Keratinocyte (primary cell): ENCODE results near the gene DEPDC5. TPM values are rescaled to one million over a fixed set of nuclear protein-coding genes. Genes with fewer than 3 reads are reported as not detected.

Experiments
- DNase-seq: peaks from one replicate; pipeline ENCODE4 v3.0.0-alpha.2; 2011; ENCODE audit warnings: low read depth, missing footprints, low spot score
- FAIRE-seq: peaks from 2 replicates; lab custom pipeline; 2011; peaks lifted over from hg19 to GRCh38; lab: Jason Lieb, UNC
- H2AFZ ChIP-seq: 2 replicates; pipeline ENCODE4 v1.6.0; 2012; ENCODE audit warnings: low read length, control low read depth, inconsistent platforms; ENCODE audit not compliant: control insufficient read depth
- H3K27ac ChIP-seq: 2 replicates; pipeline ENCODE4 v1.5.1; 2011; ENCODE audit warnings: low read length; ENCODE audit not compliant: control insufficient read depth, insufficient read depth
- H3K27me3 ChIP-seq: 3 replicates; pipeline ENCODE4 v1.6.0; 2011; ENCODE audit warnings: low read length; ENCODE audit not compliant: control insufficient read depth, insufficient read depth; ENCODE audit errors: extremely low read depth
- H3K36me3 ChIP-seq, 2 experiments: 2 replicates in 1 of 2; 3 replicates in 1 of 2; pipeline ENCODE4 v1.5.1; 2011; ENCODE audit warnings: low read length in 2 of 2, mild to moderate bottlenecking in 1 of 2; ENCODE audit not compliant: control insufficient read depth in 2 of 2, insufficient read depth in 2 of 2; ENCODE audit errors: extremely low read depth in 1 of 2
- H3K4me1 ChIP-seq: 3 replicates; pipeline ENCODE4 v1.5.1; 2011; ENCODE audit warnings: low read length; ENCODE audit not compliant: control insufficient read depth, insufficient read depth; ENCODE audit errors: extremely low read depth
- H3K4me2 ChIP-seq: 3 replicates; pipeline ENCODE4 v1.6.0; 2011; ENCODE audit warnings: low read depth, low read length; ENCODE audit not compliant: control insufficient read depth, insufficient read depth; ENCODE audit errors: extremely low read depth
- H3K4me3 ChIP-seq, 3 experiments: fragments of 200-600 bp in 1 of 3; sonication (generic) in 1 of 3; 2 replicates in 2 of 3; 3 replicates in 1 of 3; pipeline ENCODE4 v1.5.1; 2011 to 2016; ENCODE audit warnings: low read length in 3 of 3, mild to moderate bottlenecking in 3 of 3, control low read depth in 2 of 3, inconsistent platforms in 1 of 3, low read depth in 1 of 3, mixed read lengths in 1 of 3, mixed run types in 1 of 3, moderate library complexity in 1 of 3; ENCODE audit not compliant: control insufficient read depth in 2 of 3, insufficient read depth in 2 of 3; ENCODE audit errors: extremely low read depth in 1 of 3
- H3K79me2 ChIP-seq: 2 replicates; pipeline ENCODE4 v1.6.0; 2012; ENCODE audit warnings: low read length; ENCODE audit not compliant: control insufficient read depth, insufficient read depth
- H3K9ac ChIP-seq: 3 replicates; pipeline ENCODE4 v1.6.0; 2011; ENCODE audit warnings: low read length; ENCODE audit not compliant: control insufficient read depth, insufficient read depth; ENCODE audit errors: extremely low read depth
- H3K9me1 ChIP-seq: 3 replicates; pipeline ENCODE4 v1.6.0; 2011; ENCODE audit warnings: low read length; ENCODE audit not compliant: control insufficient read depth, insufficient read depth; ENCODE audit errors: extremely low read depth
- H3K9me3 ChIP-seq: 2 replicates; pipeline ENCODE4 v1.5.1; 2012; ENCODE audit warnings: low read depth, low read length; ENCODE audit not compliant: control insufficient read depth
- H4K20me1 ChIP-seq: 3 replicates; pipeline ENCODE4 v1.6.0; 2011; ENCODE audit warnings: low read length; ENCODE audit not compliant: control insufficient read depth, insufficient read depth; ENCODE audit errors: extremely low read depth
- EZH2 ChIP-seq: IDR thresholded peaks from one replicate; pipeline ENCODE4 v1.6.1; 2012; ENCODE audit warnings: inconsistent platforms, mild to moderate bottlenecking, low read length, moderate library complexity
- dilution Hi-C: fragments of 300-500 bp; cut with MboI; formaldehyde crosslinking; loops from one replicate; pipeline ENCODE4 v1.7.0; 2020; ENCODE audit warnings: low sequenced_read_pairs; ENCODE audit not compliant: extremely low pct_ligation_motif_present
- polyA plus RNA-seq, 5 experiments: library from polyadenylated mRNA; depleted of rRNA in 3 of 5; stranded (reverse) in 3 of 5; stranded (forward) in 1 of 5; unstranded in 1 of 5; fragments of >200 nt; gene quantifications; 1 replicate in 1 of 5; 2 replicates in 3 of 5; 3 replicates in 1 of 5; pipeline versions ENCODE4 v1.2.1 to v1.2.3, GENCODE V29; 2011 to 2012; ENCODE audit warnings: missing spikeins in 2 of 5, low read depth in 1 of 5, low replicate concordance in 1 of 5
- TF ChIP-seq, protein P1 (sequence below), 3 experiments: IDR thresholded peaks in 1 of 3; conservative IDR thresholded peaks in 1 of 3; optimal IDR thresholded peaks in 1 of 3; 2 replicates in 2 of 3; 3 replicates in 1 of 3; pipeline versions ENCODE3 to v1.5.1; 2011; ENCODE audit warnings: low read length in 3 of 3, mild to moderate bottlenecking in 3 of 3, moderate library complexity in 2 of 3, control low read depth in 1 of 3, inconsistent platforms in 1 of 3; ENCODE audit not compliant: insufficient read depth in 2 of 3; ENCODE audit errors: extremely low read depth in 1 of 3

Gene DEPDC5
- polyA plus RNA-seq, 1 donor (not counting 4 experiments of a cell fraction or from before 2014, with no cell fraction given) = 9.7 TPM

GRCh38 chr22:31844941-31845340, 91.1 kb downstream of the DEPDC5 start:
- TF ChIP-seq, protein P1, sequence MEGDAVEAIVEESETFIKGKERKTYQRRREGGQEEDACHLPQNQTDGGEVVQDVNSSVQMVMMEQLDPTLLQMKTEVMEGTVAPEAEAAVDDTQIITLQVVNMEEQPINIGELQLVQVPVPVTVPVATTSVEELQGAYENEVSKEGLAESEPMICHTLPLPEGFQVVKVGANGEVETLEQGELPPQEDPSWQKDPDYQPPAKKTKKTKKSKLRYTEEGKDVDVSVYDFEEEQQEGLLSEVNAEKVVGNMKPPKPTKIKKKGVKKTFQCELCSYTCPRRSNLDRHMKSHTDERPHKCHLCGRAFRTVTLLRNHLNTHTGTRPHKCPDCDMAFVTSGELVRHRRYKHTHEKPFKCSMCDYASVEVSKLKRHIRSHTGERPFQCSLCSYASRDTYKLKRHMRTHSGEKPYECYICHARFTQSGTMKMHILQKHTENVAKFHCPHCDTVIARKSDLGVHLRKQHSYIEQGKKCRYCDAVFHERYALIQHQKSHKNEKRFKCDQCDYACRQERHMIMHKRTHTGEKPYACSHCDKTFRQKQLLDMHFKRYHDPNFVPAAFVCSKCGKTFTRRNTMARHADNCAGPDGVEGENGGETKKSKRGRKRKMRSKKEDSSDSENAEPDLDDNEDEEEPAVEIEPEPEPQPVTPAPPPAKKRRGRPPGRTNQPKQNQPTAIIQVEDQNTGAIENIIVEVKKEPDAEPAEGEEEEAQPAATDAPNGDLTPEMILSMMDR (optimal IDR thresholded peaks at IDR 0.05 in 1 of 3, IDR thresholded peaks at IDR 0.05 in 1 of 3, conservative IDR thresholded peaks at IDR 0.05 in 1 of 3; ENCODE audit: extremely low read depth in 1 of 3, insufficient read depth in 2 of 3, low read length in 3 of 3) = no peak
- TF ChIP-seq EZH2 = no peak
- no peak for FAIRE-seq

GRCh38 chr22:31846161-31847115, 92.6 kb downstream of the DEPDC5 start:
- Histone ChIP-seq H3K79me2 (no peaks in the 10 kb centered on the region), H4K20me1 (no peaks in the 10 kb centered on the region), H3K9me1 (no peaks in the 10 kb centered on the region), H3K4me1 (no peaks in the 10 kb centered on the region), H3K27me3 (no peaks in the 10 kb centered on the region), H3K36me3 (peaks cover 30 to 32% of the 10 kb centered on the region in 2 experiments), H3K9me3 (no peaks in the 10 kb centered on the region), H3K4me3 (no peak overlapping the region), H3K4me2 (no peak overlapping the region), H3K9ac (no peak overlapping the region), H2AFZ (no peak overlapping the region), H3K27ac (no peak overlapping the region)
- TF ChIP-seq, protein P1 (optimal IDR thresholded peaks at IDR 0.05 in 1 of 3, IDR thresholded peaks at IDR 0.05 in 1 of 3, conservative IDR thresholded peaks at IDR 0.05 in 1 of 3; ENCODE audit: extremely low read depth in 1 of 3, insufficient read depth in 2 of 3, low read length in 3 of 3) = peak; percentile 45 to 57 (median 53)
- TF ChIP-seq EZH2 = no peak
- dilution Hi-C loops = no loop called here
- DNase-seq (no peak), FAIRE-seq (no peak)

More at GRCh38 chr22:31844941-31845340, 91.1 kb downstream of the DEPDC5 start:
- no peak overlapping the region for H3K9ac ChIP-seq
- no peaks in the 10 kb centered on the region for H4K20me1 ChIP-seq
- no peaks in the 10 kb centered on the region for H3K9me1 ChIP-seq
- no peaks in the 10 kb centered on the region for H3K79me2 ChIP-seq
- H3K27ac ChIP-seq = no peak overlapping the region
- no peaks in the 10 kb centered on the region for H3K4me1 ChIP-seq
- peaks cover 31 to 40% of the 10 kb centered on the region in 2 experiments for H3K36me3 ChIP-seq
- DNase-seq = no peak
- no peak overlapping the region for H3K4me2 ChIP-seq
- dilution Hi-C loops = no loop called here
- H3K9me3 ChIP-seq = no peaks in the 10 kb centered on the region
- H2AFZ ChIP-seq = no peak overlapping the region
- no peak overlapping the region for H3K4me3 ChIP-seq
- no peaks in the 10 kb centered on the region for H3K27me3 ChIP-seq
